ENCODE results near the gene HOXA6.
A peak's percentile ranks its signal among the peaks of the same experiment; 100 is the strongest.

HOXA6 gene

DNA sequence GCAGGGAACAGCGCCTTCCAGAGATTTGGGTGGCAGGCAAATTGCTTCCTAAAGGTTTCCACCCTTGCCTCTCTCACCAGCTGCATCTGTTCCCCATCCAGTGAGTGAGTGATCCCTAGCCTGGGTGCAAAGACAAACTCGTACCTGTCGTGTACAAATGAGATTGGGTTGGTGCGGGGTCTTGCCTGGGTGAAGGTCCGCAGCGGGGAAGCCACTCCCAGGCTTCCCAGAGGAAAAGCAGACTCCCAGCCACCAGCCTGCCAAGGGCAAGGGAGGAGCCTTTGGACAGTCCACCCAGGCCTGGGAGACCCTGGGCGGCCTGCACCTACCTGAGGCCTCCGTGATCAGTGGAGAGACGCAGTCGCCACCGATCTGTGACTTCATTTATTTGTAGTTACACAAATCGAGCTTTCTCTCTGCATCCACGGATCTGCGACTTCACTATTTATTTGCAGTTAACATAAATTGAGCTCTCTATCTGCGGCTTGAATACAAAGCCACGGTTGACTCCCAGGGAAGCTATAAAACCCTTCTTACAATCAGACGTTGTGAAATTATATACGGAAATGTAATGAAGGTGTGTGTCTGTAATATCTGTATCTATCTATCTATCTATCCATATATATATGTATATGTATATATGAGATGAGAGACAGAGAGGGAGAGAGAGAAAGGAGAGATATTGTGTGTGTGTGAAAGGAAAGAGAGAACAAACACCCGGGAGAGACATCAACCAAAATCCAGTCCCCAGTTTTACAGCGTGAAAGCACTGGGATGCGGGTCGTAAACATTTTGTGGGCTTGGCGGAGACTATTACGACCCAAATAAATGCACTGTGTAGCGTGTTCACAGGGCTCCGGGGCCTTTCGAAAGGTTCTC is 11.9 kb upstream of the HOXA6 start:
- H3K4me3 ChIP-seq (replicated peaks; ENCODE audit: low read depth, low read length) = no peak overlapping the region
- no peak for DNase-seq (ENCODE audit: extremely low read depth, low read depth)
- TF ChIP-seq CTCF (IDR thresholded peaks at IDR 0.05; ENCODE audit: low read depth, low read length, missing control alignments) = no peak

GRCh38 chr7:27158436-27159265 is 11.1 kb upstream of the HOXA6 start:
- TF ChIP-seq CTCF (IDR thresholded peaks at IDR 0.05; ENCODE audit: low read depth, low read length, missing control alignments) = no peak
- no peak overlapping the region for H3K4me3 ChIP-seq (replicated peaks; ENCODE audit: low read depth, low read length)
- no peak for DNase-seq (ENCODE audit: extremely low read depth, low read depth)

- DNase-seq (ENCODE audit: extremely low read depth, low read depth) = no peak
- H3K4me3 ChIP-seq (replicated peaks; ENCODE audit: low read depth, low read length) = no peak overlapping the region
- TF ChIP-seq CTCF (IDR thresholded peaks at IDR 0.05; ENCODE audit: low read depth, low read length, missing control alignments) = no peak
Observed at GRCh38 chr7:27157702-27158431, 10.3 kb upstream of the HOXA6 start.

- no peak for TF ChIP-seq CTCF (IDR thresholded peaks at IDR 0.05; ENCODE audit: low read depth, low read length, missing control alignments)
- no peak for DNase-seq (ENCODE audit: extremely low read depth, low read depth)
- peak overlapping the region; percentile 60 for H3K4me3 ChIP-seq (replicated peaks; ENCODE audit: low read depth, low read length)
Observed at GRCh38 chr7:27156916-27157701, 9.5 kb upstream of the HOXA6 start.

- H3K4me3 ChIP-seq (replicated peaks; ENCODE audit: low read depth, low read length) = peak within 1 kb of the TSS; percentile 60
- DNase-seq (ENCODE audit: extremely low read depth, low read depth) = no peak
- TF ChIP-seq CTCF (IDR thresholded peaks at IDR 0.05; ENCODE audit: low read depth, low read length, missing control alignments) = no peak
Observed at GRCh38 chr7:27156508-27156898, 8.9 kb upstream of the HOXA6 start, which contains the start of gene HOXA7. Gene HOXA7, minus strand, starts transcription at chr7:27156675. Its CDS starts 130 bp downstream, at chr7:27156545.

All from HFF-Myc (cell line).